PC-9 (cell line): ENCODE data around the gene RNF126.

Experiments used
- CTCF ChIP-seq: fragments of 200-600 bp; sonication (generic); conservative IDR thresholded peaks from 2 replicates; pipeline ENCODE4 v1.6.1; 2017; ENCODE audit warnings: mixed run types, antibody characterized with exemption, mild to moderate bottlenecking, moderate library complexity
- EZH2 ChIP-seq: fragments of 200-600 bp; sonication (generic); IDR thresholded peaks from 2 replicates; pipeline ENCODE4 v1.8.0; 2017; ENCODE audit warnings: antibody characterized with exemption, low read depth

GRCh38 chr19:704447-704741 is 41.4 kb upstream of the RNF126 start:
- no peak for TF ChIP-seq CTCF
- no peak for TF ChIP-seq EZH2
